SK-N-MC (cell line): Measurements from ENCODE around the gene TNRC6B.

Experiments used
- FOXP2 ChIP-seq: optimal IDR thresholded peaks from 2 replicates; pipeline ENCODE3; 2011; ENCODE audit warnings: mild to moderate bottlenecking, moderate library complexity; ENCODE audit not compliant: insufficient read depth; ENCODE audit errors: extremely low read length, control extremely low read depth
- POLR2AphosphoS5 ChIP-seq: IDR thresholded peaks from 2 replicates; pipeline ENCODE4 v1.6.1; 2012; ENCODE audit warnings: mild to moderate bottlenecking, low read depth, low read length, borderline replicate concordance

- TF ChIP-seq POLR2AphosphoS5: no peak
- no peak for TF ChIP-seq FOXP2
These were observed 24.0 kb upstream of the TNRC6B start for GRCh38 chr22:40153705-40154104.
